NAMALWA (cell line): ENCODE measurements around the gene PLA2G10.
A peak's percentile ranks its signal among the peaks of the same experiment; 100 is the strongest.
"Not testable (repeated sequence)": the region's sequence is repeated elsewhere in the genome, so short reads cannot be mapped to it uniquely, and the experiment has no call there.

Experiments used
- DNase-seq: peaks from one replicate; pipeline ENCODE4 v3.0.0-alpha.2; 2015; ENCODE audit warnings: low spot score

The PLA2G10 gene

GRCh38 chr16:14694129-14694528, at the start of gene PLA2G10:
TSS of gene PLA2G10 (minus strand) at chr16:14694308. CDS start at chr16:14694229, 79 bp downstream.
- not testable (repeated sequence) for DNase-seq

GRCh38 chr16:14742273-14743128, 48.4 kb upstream of the PLA2G10 start, which contains the start of gene NPIPA2:
TSS of gene NPIPA2 (plus strand) at chr16:14742533. CDS start at chr16:14748066, 5,533 bp downstream.
- DNase-seq: not testable (repeated sequence)

- not testable (repeated sequence) for DNase-seq
Measured at GRCh38 chr16:14741794-14742193, 47.7 kb upstream of the PLA2G10 start.

GRCh38 chr16:14740832-14741385, 46.8 kb upstream of the PLA2G10 start:
- not testable (repeated sequence) for DNase-seq

- not testable (repeated sequence) for DNase-seq
Measured at GRCh38 chr16:14733233-14733632, 39.1 kb upstream of the PLA2G10 start.

GRCh38 chr16:14703156-14704011, 9.3 kb upstream of the PLA2G10 start, which contains the start of gene NPIPA3:
TSS of gene NPIPA3 (plus strand) at chr16:14703411. CDS start at chr16:14708944, 5,533 bp downstream.
- DNase-seq: not testable (repeated sequence)

- DNase-seq: not testable (repeated sequence)
Measured at GRCh38 chr16:14702672-14703071, 8.6 kb upstream of the PLA2G10 start.

- DNase-seq: not testable (repeated sequence)
Measured at GRCh38 chr16:14701859-14702258, 7.8 kb upstream of the PLA2G10 start.

GRCh38 chr16:14685870-14686793, 8.0 kb downstream of the PLA2G10 start:
- DNase-seq: not testable (repeated sequence)

- DNase-seq: no peak
Measured at GRCh38 chr16:14682121-14682520, 12.0 kb downstream of the PLA2G10 start.

GRCh38 chr16:14681115-14681514, 13.0 kb downstream of the PLA2G10 start:
- DNase-seq: no peak

GRCh38 chr16:14680396-14680795, 13.7 kb downstream of the PLA2G10 start:
- not testable (repeated sequence) for DNase-seq

- DNase-seq: no peak
Measured at GRCh38 chr16:14678748-14679497, 15.2 kb downstream of the PLA2G10 start.

GRCh38 chr16:14677627-14678026, 16.5 kb downstream of the PLA2G10 start:
- no peak for DNase-seq

GRCh38 chr16:14676633-14677032, 17.5 kb downstream of the PLA2G10 start:
- DNase-seq: no peak

- peak; percentile 86 for DNase-seq
Measured at GRCh38 chr16:14672403-14672971, 21.6 kb downstream of the PLA2G10 start.

GRCh38 chr16:14669776-14670175, 24.3 kb downstream of the PLA2G10 start:
- no peak for DNase-seq

- no peak for DNase-seq
Measured at GRCh38 chr16:14668556-14669223, 25.4 kb downstream of the PLA2G10 start.
